GM18499 (cell line): ENCODE results near the gene PIF1.

Source experiments
- ATAC-seq: cut with Tn5 transposase; IDR thresholded peaks from one replicate; pipeline ENCODE4 v1.9.1; 2021; ENCODE audit warnings: moderate number of reproducible peaks; ENCODE audit not compliant: insufficient read depth, unreplicated experiment

PIF1 gene

GRCh38 chr15:64825431-64826294 lies at the start of gene PIF1:
PIF1 (minus strand) TSS chr15:64825647; CDS start chr15:64824335, 1,312 bp downstream.
- peak; percentile 55 for ATAC-seq

GRCh38 chr15:64870353-64870752 lies 44.9 kb upstream of the PIF1 start:
- ATAC-seq, result no peak

GRCh38 chr15:64869501-64869900 lies 44.1 kb upstream of the PIF1 start:
- ATAC-seq, result no peak

- no peak for ATAC-seq
Observed at GRCh38 chr15:64865998-64866520, 40.6 kb upstream of the PIF1 start.

GRCh38 chr15:64865126-64865997 lies 39.9 kb upstream of the PIF1 start:
- no peak for ATAC-seq

- ATAC-seq, result no peak
Observed at GRCh38 chr15:64864068-64864467, 38.6 kb upstream of the PIF1 start.

GRCh38 chr15:64862408-64862807 lies 37.0 kb upstream of the PIF1 start:
- no peak for ATAC-seq

- ATAC-seq, result no peak
Observed at GRCh38 chr15:64861960-64862359, 36.5 kb upstream of the PIF1 start.

GRCh38 chr15:64861331-64861730 lies 35.9 kb upstream of the PIF1 start:
- no peak for ATAC-seq

- ATAC-seq, result no peak
Observed at GRCh38 chr15:64859226-64859625, 33.8 kb upstream of the PIF1 start.

- ATAC-seq, result no peak
Observed at GRCh38 chr15:64858021-64858575, 32.7 kb upstream of the PIF1 start.

- ATAC-seq, result no peak
Observed at GRCh38 chr15:64857421-64857820, 32.0 kb upstream of the PIF1 start.

GRCh38 chr15:64856429-64857145 lies 31.1 kb upstream of the PIF1 start:
- no peak for ATAC-seq

GRCh38 chr15:64855205-64855975 lies 29.9 kb upstream of the PIF1 start:
- no peak for ATAC-seq

- ATAC-seq, result no peak
Observed at GRCh38 chr15:64854526-64854925, 29.1 kb upstream of the PIF1 start.

GRCh38 chr15:64854041-64854440 lies 28.6 kb upstream of the PIF1 start:
- ATAC-seq, result no peak

- ATAC-seq, result no peak
Observed at GRCh38 chr15:64851503-64851840, 26.0 kb upstream of the PIF1 start.

GRCh38 chr15:64850778-64851502 lies 25.5 kb upstream of the PIF1 start:
- ATAC-seq, result no peak
